K562 (cell line): ENCODE results near the gene IL15RA. TPM values are rescaled to one million over a fixed set of nuclear protein-coding genes. Genes with fewer than 3 reads are reported as not detected.

Experiments
- CCNT2 ChIP-seq: IDR thresholded peaks from 2 replicates; pipeline ENCODE4 v1.6.1; 2011; ENCODE audit warnings: borderline replicate concordance, low read depth, mild to moderate bottlenecking, moderate library complexity, mixed read lengths, low read length; ENCODE audit not compliant: insufficient read length; ENCODE audit errors: extremely low read depth
- COPS2 ChIP-seq: fragments of 450-650 bp; conservative IDR thresholded peaks from 2 replicates; pipeline ENCODE4 v1.6.1; 2016; ENCODE audit warnings: mild to moderate bottlenecking, moderate library complexity
- FOXA3 ChIP-seq, 2 experiments: fragments of 450-650 bp in 1 of 2; sonication (generic) in 1 of 2; formaldehyde crosslinking; IDR thresholded peaks in 1 of 2; conservative IDR thresholded peaks in 1 of 2; 2 replicates each; pipeline versions ENCODE4 v1.4.0 to v1.8.0; 2020 to 2022; ENCODE audit warnings: mild to moderate bottlenecking in 2 of 2, missing genetic modification reagents in 1 of 2
- GABPA ChIP-seq: fragments of 200-800 bp; sonication (Bioruptor generic); conservative IDR thresholded peaks from 2 replicates; pipeline ENCODE4 v1.6.1; 2016; ENCODE audit warnings: low read depth, missing genetic modification characterization, missing compliant biosample characterization
- GATA2 ChIP-seq: sonication (generic); formaldehyde crosslinking; IDR thresholded peaks from 2 replicates; pipeline ENCODE4 v1.4.0; 2020; ENCODE audit warnings: mild to moderate bottlenecking, missing genetic modification reagents
- HDAC1 ChIP-seq, 2 experiments: fragments of 450-650 bp; IDR thresholded peaks; 2 replicates each; pipeline ENCODE4 v1.6.1; 2016 to 2017; ENCODE audit warnings: inconsistent platforms in 1 of 2, mild to moderate bottlenecking in 1 of 2, moderate library complexity in 1 of 2
- HDAC8 ChIP-seq: fragments of 450-650 bp; IDR thresholded peaks from 2 replicates; pipeline ENCODE4 v1.6.1; 2016; ENCODE audit warnings: mild to moderate bottlenecking, missing genetic modification characterization, moderate library complexity, missing compliant biosample characterization
- JUN ChIP-seq, 2 experiments: sonication (generic) in 1 of 2; formaldehyde crosslinking in 1 of 2; IDR thresholded peaks; 2 replicates each; pipeline versions ENCODE4 v1.6.1 to v1.8.0; 2012 to 2022; ENCODE audit warnings: borderline replicate concordance in 2 of 2, mild to moderate bottlenecking in 2 of 2, improper control_type of control experiment in 1 of 2, low read depth in 1 of 2, low read length in 1 of 2, missing genetic modification reagents in 1 of 2
- MEF2D ChIP-seq: conservative IDR thresholded peaks from 2 replicates; pipeline ENCODE4 v1.6.1; 2016; ENCODE audit warnings: low read depth, missing genetic modification characterization, missing compliant biosample characterization
- NCOR1 ChIP-seq: fragments of 450-650 bp; IDR thresholded peaks from 2 replicates; pipeline ENCODE4 v1.6.1; 2016; ENCODE audit warnings: mild to moderate bottlenecking, moderate library complexity
- NR2C2 ChIP-seq, 2 experiments: fragments of 200-800 bp in 1 of 2; sonication (Bioruptor generic) in 1 of 2; sonication (generic) in 1 of 2; formaldehyde crosslinking in 1 of 2; IDR thresholded peaks; 2 replicates each; pipeline versions ENCODE4 v1.6.1 to v1.8.0; 2016 to 2022; ENCODE audit warnings: mild to moderate bottlenecking in 1 of 2, missing compliant biosample characterization in 1 of 2, missing genetic modification characterization in 1 of 2, missing genetic modification reagents in 1 of 2
- SREBF2 ChIP-seq: sonication (generic); formaldehyde crosslinking; IDR thresholded peaks from 2 replicates; pipeline ENCODE4 v1.4.0; 2020; ENCODE audit warnings: mild to moderate bottlenecking, missing genetic modification reagents
- TCF7 ChIP-seq: sonication (generic); IDR thresholded peaks from 2 replicates; pipeline ENCODE4 v1.6.1; 2016; ENCODE audit warnings: antibody characterized with exemption, borderline replicate concordance
- TRIM28 ChIP-seq: fragments of 450-650 bp; IDR thresholded peaks from 2 replicates; pipeline ENCODE4 v1.6.1; 2017
- ZC3H4 ChIP-seq: sonication (generic); formaldehyde crosslinking; IDR thresholded peaks from 2 replicates; pipeline ENCODE4 v1.9.0; 2021; ENCODE audit warnings: missing genetic modification reagents, borderline replicate concordance
- ZNF12 ChIP-seq: sonication (generic); formaldehyde crosslinking; IDR thresholded peaks from 2 replicates; pipeline ENCODE4 v1.4.0; 2020; ENCODE audit warnings: mild to moderate bottlenecking, missing genetic modification reagents
- ZNF347 ChIP-seq: fragments of 450-650 bp; formaldehyde crosslinking; IDR thresholded peaks from 2 replicates; pipeline ENCODE4 v1.4.0; 2020; ENCODE audit warnings: low read depth, mild to moderate bottlenecking, moderate library complexity
- polyA plus RNA-seq, 8 experiments: library from polyadenylated mRNA; depleted of rRNA in 4 of 8; stranded (reverse) in 5 of 8; unstranded in 3 of 8; fragments of >200 nt; fragmentation: Nextera tagmentation in 2 of 8; fragmentation: Illumina TruSeq in 1 of 8; extraction: Ambion mirVana in 2 of 8; extraction: Trizol in 1 of 8; gene quantifications; 2 replicates each; pipeline versions ENCODE4 v1.2.1 to v1.2.3, GENCODE V29; 2011 to 2014; ENCODE audit warnings: inconsistent platforms in 1 of 8, missing spikeins in 1 of 8
- total RNA-seq, 7 experiments: library from RNA; depleted of rRNA in 6 of 7; stranded (reverse); fragments of >200 nt in 6 of 7; fragmentation: Illumina TruSeq in 2 of 7; extraction: Trizol in 2 of 7; gene quantifications; 2 replicates each; pipeline versions ENCODE4 v1.2.1 to v1.2.3, GENCODE V29; 2011 to 2021; ENCODE audit warnings: low replicate concordance in 1 of 7
- TF ChIP-seq, protein P1 (sequence below): fragments of 450-650 bp; formaldehyde crosslinking; IDR thresholded peaks from 2 replicates; pipeline ENCODE4 v1.4.0; 2022; ENCODE audit warnings: missing genetic modification characterization
- TF ChIP-seq, protein P2 (sequence below): sonication (generic); formaldehyde crosslinking; IDR thresholded peaks from 2 replicates; pipeline ENCODE4 v1.8.0; 2023; ENCODE audit warnings: missing genetic modification reagents, mild to moderate bottlenecking, borderline replicate concordance

Gene IL15RA
- total and polyA plus RNA-seq, 9 of the 15 experiments (the other 6 are each of a cell fraction or from before 2014, with no cell fraction given): 1.2 to 11.7 (median 8.0) TPM

DNA sequence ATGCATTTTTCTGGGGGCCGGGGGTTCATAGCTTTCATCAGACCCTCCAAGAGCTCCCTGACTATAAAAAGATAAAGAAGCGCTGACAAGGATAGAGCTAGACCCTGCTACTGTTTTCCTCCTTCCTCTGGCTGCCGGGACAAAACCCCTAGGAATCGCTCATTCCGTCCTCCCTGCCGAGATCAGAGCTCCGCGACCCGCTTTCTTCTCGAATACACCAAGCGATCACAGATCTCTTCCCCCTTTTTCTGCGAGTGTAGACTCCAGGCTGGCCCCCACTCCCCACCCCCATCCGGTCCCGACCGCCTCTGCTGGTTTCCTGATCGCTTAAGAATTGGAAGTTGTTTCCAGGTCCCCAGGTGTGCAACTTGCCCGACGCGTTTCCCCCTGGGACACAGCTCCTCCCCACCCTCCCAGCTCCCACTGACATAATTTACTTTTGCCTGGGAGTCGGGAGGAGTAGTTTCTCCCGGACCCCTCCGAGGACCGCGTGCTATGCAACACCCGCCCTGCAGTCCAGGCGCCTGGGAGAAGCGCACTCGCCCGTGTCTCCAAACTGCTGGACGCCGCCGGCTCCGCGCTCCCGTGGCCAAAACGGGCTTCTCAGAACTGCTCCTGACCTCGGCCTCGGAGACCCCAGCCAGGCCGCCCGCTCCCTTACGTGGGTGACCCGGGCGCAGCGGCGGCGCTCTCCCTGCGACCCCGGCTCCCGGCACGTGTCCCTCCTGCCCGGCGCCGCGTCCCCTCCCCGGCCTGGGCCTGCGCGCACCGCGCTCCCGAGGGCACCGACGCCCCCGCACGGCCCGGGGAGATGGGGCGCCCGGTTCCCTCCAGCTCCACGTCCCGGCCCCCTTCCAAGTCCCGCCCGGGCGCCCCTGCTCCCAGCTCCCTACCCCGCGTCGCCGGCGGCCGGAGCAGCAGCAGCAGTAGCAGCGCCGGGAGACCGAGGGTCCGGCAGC is 552 bp downstream of the IL15RA start (continued):
- no peak for TF ChIP-seq COPS2
- TF ChIP-seq, protein P1, sequence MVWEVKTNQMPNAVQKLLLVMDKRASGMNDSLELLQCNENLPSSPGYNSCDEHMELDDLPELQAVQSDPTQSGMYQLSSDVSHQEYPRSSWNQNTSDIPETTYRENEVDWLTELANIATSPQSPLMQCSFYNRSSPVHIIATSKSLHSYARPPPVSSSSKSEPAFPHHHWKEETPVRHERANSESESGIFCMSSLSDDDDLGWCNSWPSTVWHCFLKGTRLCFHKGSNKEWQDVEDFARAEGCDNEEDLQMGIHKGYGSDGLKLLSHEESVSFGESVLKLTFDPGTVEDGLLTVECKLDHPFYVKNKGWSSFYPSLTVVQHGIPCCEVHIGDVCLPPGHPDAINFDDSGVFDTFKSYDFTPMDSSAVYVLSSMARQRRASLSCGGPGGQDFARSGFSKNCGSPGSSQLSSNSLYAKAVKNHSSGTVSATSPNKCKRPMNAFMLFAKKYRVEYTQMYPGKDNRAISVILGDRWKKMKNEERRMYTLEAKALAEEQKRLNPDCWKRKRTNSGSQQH (CRISPR knock-in tag): no peak
- TF ChIP-seq ZNF347 (CRISPR knock-in tag): no peak
- peak; percentile 12; the same call in 1 of the 2 replicates for TF ChIP-seq JUN (IDR thresholded peaks at IDR 0.05; ENCODE audit: borderline replicate concordance, low read depth, low read length)
- no peak for TF ChIP-seq JUN (CRISPR knock-in tag; IDR thresholded peaks at IDR 0.05; ENCODE audit: borderline replicate concordance)
- no peak for TF ChIP-seq CCNT2
- peak; percentile 56; the same call in 1 of the 2 replicates for TF ChIP-seq ZNF12 (CRISPR knock-in tag)
- TF ChIP-seq NR2C2 (CRISPR knock-in tag; IDR thresholded peaks at IDR 0.05): no peak
- 0 out of 2 replicates have a peak, but pooled peaks have one; percentile 29 for TF ChIP-seq NR2C2 (tag; IDR thresholded peaks at IDR 0.05)
- TF ChIP-seq GABPA (tag): 0 out of 2 replicates have a peak, but pooled peaks have one; percentile 5
- no peak for TF ChIP-seq TRIM28
- TF ChIP-seq NCOR1: no peak
- no peak for TF ChIP-seq ZC3H4 (CRISPR knock-in tag)
- TF ChIP-seq GATA2: 0 out of 2 replicates have a peak, but pooled peaks have one; percentile 8
- TF ChIP-seq FOXA3 (CRISPR knock-in tag; conservative IDR thresholded peaks at IDR 0.05 in 1 of 2, IDR thresholded peaks at IDR 0.05 in 1 of 2): 0 out of 4 replicates have a peak, but pooled peaks of 1 of the 2 experiments have one; percentile 19
- TF ChIP-seq, protein P2, sequence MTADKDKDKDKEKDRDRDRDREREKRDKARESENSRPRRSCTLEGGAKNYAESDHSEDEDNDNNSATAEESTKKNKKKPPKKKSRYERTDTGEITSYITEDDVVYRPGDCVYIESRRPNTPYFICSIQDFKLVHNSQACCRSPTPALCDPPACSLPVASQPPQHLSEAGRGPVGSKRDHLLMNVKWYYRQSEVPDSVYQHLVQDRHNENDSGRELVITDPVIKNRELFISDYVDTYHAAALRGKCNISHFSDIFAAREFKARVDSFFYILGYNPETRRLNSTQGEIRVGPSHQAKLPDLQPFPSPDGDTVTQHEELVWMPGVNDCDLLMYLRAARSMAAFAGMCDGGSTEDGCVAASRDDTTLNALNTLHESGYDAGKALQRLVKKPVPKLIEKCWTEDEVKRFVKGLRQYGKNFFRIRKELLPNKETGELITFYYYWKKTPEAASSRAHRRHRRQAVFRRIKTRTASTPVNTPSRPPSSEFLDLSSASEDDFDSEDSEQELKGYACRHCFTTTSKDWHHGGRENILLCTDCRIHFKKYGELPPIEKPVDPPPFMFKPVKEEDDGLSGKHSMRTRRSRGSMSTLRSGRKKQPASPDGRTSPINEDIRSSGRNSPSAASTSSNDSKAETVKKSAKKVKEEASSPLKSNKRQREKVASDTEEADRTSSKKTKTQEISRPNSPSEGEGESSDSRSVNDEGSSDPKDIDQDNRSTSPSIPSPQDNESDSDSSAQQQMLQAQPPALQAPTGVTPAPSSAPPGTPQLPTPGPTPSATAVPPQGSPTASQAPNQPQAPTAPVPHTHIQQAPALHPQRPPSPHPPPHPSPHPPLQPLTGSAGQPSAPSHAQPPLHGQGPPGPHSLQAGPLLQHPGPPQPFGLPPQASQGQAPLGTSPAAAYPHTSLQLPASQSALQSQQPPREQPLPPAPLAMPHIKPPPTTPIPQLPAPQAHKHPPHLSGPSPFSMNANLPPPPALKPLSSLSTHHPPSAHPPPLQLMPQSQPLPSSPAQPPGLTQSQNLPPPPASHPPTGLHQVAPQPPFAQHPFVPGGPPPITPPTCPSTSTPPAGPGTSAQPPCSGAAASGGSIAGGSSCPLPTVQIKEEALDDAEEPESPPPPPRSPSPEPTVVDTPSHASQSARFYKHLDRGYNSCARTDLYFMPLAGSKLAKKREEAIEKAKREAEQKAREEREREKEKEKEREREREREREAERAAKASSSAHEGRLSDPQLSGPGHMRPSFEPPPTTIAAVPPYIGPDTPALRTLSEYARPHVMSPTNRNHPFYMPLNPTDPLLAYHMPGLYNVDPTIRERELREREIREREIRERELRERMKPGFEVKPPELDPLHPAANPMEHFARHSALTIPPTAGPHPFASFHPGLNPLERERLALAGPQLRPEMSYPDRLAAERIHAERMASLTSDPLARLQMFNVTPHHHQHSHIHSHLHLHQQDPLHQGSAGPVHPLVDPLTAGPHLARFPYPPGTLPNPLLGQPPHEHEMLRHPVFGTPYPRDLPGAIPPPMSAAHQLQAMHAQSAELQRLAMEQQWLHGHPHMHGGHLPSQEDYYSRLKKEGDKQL: no peak
- peak in 1 of 2 experiments; percentile 16; a peak in 1 of 4 replicates for TF ChIP-seq HDAC1 (IDR thresholded peaks at IDR 0.05)
- TF ChIP-seq SREBF2: no peak
- no peak for TF ChIP-seq MEF2D (tag)
- TF ChIP-seq HDAC8 (tag): peak; percentile 36; the same call in 1 of the 2 replicates
- 0 out of 2 replicates have a peak, but pooled peaks have one; percentile 28 for TF ChIP-seq TCF7
